Measurements from ENCODE around the gene PHLDA3.

DNA sequence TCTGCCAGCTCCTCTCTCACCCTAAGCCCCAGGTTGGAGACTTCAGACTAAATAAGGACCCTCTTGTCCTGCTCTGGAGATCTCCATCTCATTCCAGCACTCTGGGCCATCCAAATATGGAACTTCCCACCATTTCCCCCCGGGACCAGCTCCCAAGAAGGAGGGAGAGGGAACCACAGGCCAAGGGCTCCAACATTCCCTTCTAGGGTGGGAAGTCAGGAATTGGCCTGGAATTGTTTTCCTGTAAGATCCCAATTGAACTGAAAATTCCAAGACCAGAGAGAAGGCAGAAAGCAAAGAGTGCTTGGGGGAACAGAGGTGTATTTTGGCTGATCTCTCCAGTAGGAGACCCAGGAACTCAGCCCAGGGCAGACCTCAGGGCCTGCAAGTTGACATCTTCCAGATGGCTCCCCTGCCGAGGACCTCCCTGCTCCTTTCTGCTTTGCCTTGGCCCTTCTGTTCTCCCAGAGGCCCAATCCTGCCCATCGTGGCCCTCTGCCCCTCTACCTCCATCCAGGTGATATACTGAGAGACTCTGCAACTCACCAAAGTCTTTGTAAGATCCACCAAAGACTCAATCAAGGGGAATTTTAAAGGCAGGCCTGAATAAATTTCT, 23.0 kb upstream of the PHLDA3 start:
- TF ChIP-seq, protein P1, sequence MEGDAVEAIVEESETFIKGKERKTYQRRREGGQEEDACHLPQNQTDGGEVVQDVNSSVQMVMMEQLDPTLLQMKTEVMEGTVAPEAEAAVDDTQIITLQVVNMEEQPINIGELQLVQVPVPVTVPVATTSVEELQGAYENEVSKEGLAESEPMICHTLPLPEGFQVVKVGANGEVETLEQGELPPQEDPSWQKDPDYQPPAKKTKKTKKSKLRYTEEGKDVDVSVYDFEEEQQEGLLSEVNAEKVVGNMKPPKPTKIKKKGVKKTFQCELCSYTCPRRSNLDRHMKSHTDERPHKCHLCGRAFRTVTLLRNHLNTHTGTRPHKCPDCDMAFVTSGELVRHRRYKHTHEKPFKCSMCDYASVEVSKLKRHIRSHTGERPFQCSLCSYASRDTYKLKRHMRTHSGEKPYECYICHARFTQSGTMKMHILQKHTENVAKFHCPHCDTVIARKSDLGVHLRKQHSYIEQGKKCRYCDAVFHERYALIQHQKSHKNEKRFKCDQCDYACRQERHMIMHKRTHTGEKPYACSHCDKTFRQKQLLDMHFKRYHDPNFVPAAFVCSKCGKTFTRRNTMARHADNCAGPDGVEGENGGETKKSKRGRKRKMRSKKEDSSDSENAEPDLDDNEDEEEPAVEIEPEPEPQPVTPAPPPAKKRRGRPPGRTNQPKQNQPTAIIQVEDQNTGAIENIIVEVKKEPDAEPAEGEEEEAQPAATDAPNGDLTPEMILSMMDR (IDR thresholded peaks at IDR 0.05; ENCODE audit: low read depth, low read length, missing input control): no peak
- TF ChIP-seq EGR1 (IDR thresholded peaks at IDR 0.05; ENCODE audit: low read depth in 2 of 2): no peak
- TF ChIP-seq, protein P2, sequence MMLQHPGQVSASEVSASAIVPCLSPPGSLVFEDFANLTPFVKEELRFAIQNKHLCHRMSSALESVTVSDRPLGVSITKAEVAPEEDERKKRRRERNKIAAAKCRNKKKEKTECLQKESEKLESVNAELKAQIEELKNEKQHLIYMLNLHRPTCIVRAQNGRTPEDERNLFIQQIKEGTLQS (IDR thresholded peaks at IDR 0.05): no peak
- TF ChIP-seq NR2F2 (IDR thresholded peaks at IDR 0.05): no peak
